NCI-H2196 (cell line): ENCODE results near the gene BMP7.
"Not testable (repeated sequence)": the region's sequence is repeated elsewhere in the genome, so short reads cannot be mapped to it uniquely, and the experiment has no call there.

Experiments used
- DNase-seq: peaks from one replicate; lab custom pipeline; 2025; ENCODE audit not compliant: unreplicated experiment; lab: John Stamatoyannopoulos, UW

BMP7 gene

GRCh38 chr20:57251344-57251743 is 15.1 kb downstream of the BMP7 start:
- no peak for DNase-seq

GRCh38 chr20:57250607-57251343 is 15.7 kb downstream of the BMP7 start:
- DNase-seq: no peak

- DNase-seq: no peak
Measured at GRCh38 chr20:57249772-57250171, 16.7 kb downstream of the BMP7 start.

GRCh38 chr20:57249073-57249472 is 17.4 kb downstream of the BMP7 start:
- DNase-seq: no peak

GRCh38 chr20:57248132-57248797 is 18.2 kb downstream of the BMP7 start:
- DNase-seq: no peak

GRCh38 chr20:57247292-57247965 is 19.0 kb downstream of the BMP7 start:
- no peak for DNase-seq

- no peak for DNase-seq
Measured at GRCh38 chr20:57245997-57246396, 20.4 kb downstream of the BMP7 start.

GRCh38 chr20:57244627-57245214 is 21.7 kb downstream of the BMP7 start:
- DNase-seq: no peak

- DNase-seq: no peak
Measured at GRCh38 chr20:57244221-57244585, 22.2 kb downstream of the BMP7 start.

GRCh38 chr20:57243480-57244220 is 22.8 kb downstream of the BMP7 start:
- DNase-seq: no peak

GRCh38 chr20:57242414-57242813 is 24.0 kb downstream of the BMP7 start:
- no peak for DNase-seq

- DNase-seq: no peak
Measured at GRCh38 chr20:57241363-57241991, 25.0 kb downstream of the BMP7 start.

- DNase-seq: no peak
Measured at GRCh38 chr20:57240581-57241362, 25.7 kb downstream of the BMP7 start.

- DNase-seq: not testable (repeated sequence)
Measured at GRCh38 chr20:57239725-57240124, 26.7 kb downstream of the BMP7 start.

GRCh38 chr20:57239324-57239723 is 27.1 kb downstream of the BMP7 start:
- DNase-seq: not testable (repeated sequence)

- no peak for DNase-seq
Measured at GRCh38 chr20:57238089-57238488, 28.4 kb downstream of the BMP7 start.

GRCh38 chr20:57237585-57237953 is 28.9 kb downstream of the BMP7 start:
- DNase-seq: no peak

- DNase-seq: no peak
Measured at GRCh38 chr20:57236813-57237584, 29.4 kb downstream of the BMP7 start.

- DNase-seq: no peak
Measured at GRCh38 chr20:57234556-57235251, 31.7 kb downstream of the BMP7 start.
